ENCODE data around the gene RAB11FIP2.

DNA sequence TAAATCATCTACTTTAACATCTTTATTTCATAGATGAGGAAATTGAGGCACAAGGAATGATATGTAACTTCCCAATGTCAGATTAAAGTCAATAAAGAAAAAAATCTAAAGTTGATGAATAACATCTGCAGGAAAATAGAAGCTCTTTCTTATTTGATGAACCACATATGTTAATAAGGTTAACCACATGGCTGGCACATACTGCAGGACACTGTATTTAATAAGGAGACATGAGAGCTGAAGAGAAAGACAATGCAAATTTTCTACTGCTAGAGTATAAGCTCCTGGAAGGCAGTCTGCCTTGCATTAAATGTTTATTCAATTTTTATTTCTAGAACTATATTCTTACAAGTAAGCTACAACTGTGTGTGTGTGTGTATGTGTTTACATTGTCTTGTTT lies 4.4 kb downstream of the RAB11FIP2 start:
- TF ChIP-seq CTCF (IDR thresholded peaks at IDR 0.05; ENCODE audit: low read length) (no peak), EZH2 (IDR thresholded peaks at IDR 0.05; ENCODE audit: borderline replicate concordance, low read length) (no peak)

All from OCI-LY1 (cell line).